ENCODE data around the gene FHOD1. TPM values are rescaled to one million over a fixed set of nuclear protein-coding genes. Genes with fewer than 3 reads are reported as not detected.

Gene FHOD1
- total RNA-seq, 1 donor from 2014 or later: 10.1 TPM

DNA sequence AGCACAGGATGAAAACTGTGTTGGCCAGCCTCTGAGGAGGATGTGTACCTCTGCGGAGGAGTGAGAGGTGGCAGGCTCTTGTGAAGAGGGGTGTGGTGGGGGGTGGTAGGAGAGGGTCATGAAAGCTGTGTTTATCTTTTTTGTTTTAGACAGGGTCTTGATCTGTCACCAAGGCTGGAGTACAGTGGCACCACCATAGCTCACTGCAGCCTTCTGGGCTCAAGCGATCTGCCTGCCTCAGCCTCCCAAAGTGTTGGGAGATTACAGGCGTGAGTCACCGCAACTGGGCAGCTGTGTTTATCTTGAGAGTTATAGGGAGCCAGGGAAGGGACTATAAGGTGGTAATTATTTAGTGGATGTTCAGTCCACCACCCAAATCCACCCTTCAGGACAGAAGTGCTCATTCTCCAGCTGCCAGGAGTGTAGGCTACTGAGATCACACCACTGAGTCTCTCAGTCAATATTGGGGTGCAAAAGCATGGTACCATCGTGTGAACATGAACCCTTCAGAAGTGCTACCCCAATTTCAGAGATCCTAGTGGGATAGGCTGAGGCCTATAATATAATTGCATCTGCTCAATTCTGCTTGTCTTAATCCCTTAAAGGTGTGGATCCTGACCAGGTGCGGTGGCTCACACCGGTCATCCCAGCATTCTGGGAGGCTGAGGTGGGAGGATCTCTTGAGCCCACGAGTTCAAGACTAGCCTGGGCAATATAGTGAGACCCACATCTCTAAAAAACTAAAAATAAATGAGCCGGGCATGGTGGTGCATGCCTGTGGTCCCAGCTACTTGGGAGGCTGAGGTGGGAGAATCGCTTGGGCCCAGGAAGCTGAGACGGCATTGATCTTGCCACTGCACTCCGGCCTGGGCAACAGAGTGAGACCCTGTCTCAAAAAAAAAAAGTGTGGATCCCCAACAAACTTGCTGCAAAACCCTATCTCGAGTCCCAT is 56.6 kb downstream of the FHOD1 start:
- DNase-seq: no peak

DNA sequence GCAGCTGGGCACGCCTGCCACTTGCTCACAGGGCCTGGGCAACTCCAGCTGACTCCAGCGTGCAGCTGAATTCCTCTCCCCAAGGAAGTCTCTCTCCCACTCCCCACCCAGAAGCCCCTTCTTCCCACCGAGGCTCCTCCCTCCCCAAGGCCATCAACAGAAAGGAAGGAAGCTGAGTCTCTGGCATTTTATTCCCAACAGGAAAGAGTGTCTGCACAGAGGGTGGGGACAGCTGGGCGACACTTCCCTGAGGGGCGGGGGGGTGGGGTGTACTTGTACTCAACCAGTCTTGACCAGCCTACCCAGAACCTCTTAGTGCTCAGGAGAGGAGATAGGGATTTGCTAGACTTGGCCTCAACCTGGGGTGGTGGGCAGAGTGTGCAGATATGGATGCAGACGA is 57.2 kb downstream of the FHOD1 start, which contains the start of gene EXOC3L1:
Gene EXOC3L1, minus strand, starts transcription at position 96 of the 400 bp plus-strand sequence. CDS start 460 bp downstream, outside the sequence.
- DNase-seq: no peak

DNA sequence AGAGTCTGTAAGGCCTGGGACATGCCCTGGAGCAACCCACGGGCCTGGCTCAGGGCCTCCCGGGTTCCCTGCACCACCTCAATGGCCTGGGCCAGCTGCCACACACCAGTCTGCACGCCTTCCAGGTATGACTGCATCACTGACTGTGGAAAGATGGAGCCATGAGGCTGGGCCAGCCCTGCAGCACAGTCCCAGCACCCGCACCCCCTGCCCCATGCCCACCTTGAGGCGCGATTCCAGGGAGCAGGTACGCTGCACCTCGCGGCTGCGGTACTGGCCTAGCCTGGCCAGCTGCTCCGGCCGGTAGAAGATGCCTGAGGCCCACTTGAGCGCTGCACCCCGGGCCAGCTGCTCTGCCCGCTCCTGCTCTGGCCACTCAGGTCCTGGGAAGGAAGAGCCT is 58.5 kb downstream of the FHOD1 start:
- no peak for DNase-seq

DNA sequence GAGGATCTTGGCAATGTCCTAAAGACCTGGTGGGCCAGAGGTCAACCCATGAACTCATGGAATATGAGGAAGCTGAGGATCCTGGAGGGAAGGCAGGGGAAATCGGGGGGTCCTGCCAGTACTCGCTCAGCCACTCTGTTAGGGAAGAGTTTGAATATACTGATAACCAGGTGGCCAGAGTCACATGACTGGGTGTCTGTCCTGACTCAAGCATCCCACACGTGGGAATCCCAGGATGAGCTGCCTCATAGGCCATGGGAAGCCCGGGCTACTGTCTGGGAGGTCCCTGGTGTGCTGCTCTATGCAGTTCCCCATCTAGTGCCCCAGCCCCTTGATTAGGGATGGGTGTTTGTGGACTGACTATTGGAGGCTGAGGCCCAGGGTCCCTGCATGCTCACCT is 59.0 kb downstream of the FHOD1 start:
- DNase-seq: no peak

DNA sequence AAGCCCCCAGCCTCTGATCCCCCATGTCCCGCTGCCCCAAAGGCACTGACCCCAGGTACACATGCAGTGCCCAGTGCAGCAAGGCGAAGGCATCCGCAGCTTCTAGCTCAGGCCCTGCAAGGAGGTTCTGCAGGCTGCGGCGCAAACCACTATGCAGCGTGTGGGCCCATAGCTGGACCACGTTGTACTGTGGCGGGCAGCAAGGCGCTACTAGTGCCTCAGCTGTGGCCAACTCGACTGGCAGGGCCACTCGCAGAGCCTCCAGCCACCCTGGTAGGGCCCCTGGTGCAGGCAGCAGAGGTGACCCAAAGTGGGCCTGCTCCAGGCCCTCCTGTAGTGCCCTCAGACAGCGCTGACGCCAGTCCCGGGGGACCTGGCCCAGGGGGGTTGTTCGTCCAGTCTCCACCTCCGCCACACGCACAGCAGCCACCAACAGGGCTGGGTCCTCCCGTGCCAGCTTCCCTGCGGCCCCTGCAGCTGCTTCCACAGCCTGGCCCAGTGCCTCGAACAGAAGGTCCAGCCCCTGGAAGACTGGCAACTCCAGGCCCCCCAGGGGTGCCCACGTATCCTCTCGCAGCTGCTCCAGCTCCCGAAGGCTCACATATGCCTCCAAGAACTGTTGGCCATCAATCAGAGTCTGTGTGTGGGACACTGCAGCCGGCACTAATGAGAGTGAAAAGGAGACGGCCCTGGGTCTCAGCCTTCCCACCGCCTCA is 59.9 kb downstream of the FHOD1 start:
- DNase-seq: peak; percentile 89

DNA sequence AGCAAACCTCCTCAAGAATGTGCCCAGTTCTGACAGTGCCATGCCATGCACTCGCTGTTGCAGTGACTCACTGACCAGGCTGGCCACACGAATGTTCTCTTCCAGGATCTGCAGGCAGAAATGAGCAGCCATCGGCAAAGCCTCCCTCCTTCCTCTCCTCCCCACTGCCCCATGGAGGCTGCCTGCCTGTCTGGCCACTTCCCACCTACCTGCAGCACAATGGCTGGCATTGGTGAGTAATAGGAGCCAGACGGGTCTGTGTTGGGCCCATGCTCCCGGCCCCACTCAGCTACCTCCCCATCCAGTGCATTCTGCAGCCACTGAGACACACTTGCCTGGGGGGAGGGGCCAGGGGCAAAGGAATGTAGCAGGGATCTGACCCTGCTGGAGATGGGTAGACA is 60.7 kb downstream of the FHOD1 start:
- no peak for DNase-seq

DNA sequence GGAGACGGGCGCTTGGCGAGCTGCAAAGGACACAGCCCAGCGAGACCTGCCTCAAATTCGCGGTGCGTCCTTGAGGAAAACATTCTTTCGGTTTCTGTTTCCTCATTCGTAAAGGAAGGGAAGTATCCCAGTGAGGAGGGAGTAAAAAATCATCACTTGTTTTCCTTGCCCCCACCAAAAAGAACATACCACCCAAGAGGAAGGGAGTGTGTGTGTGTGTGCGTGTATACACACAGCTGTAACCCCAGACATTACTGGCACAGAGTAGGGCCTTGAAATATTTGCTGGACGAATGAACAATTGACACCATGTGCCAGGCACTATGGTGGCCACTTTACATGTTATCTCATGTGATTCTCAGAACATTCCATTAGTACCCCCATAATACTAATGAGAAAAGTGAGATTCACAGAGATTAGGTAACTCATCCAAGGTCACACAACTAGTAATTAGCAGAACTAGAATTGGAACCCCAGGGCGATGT is 61.6 kb downstream of the FHOD1 start:
- no peak for DNase-seq

DNA sequence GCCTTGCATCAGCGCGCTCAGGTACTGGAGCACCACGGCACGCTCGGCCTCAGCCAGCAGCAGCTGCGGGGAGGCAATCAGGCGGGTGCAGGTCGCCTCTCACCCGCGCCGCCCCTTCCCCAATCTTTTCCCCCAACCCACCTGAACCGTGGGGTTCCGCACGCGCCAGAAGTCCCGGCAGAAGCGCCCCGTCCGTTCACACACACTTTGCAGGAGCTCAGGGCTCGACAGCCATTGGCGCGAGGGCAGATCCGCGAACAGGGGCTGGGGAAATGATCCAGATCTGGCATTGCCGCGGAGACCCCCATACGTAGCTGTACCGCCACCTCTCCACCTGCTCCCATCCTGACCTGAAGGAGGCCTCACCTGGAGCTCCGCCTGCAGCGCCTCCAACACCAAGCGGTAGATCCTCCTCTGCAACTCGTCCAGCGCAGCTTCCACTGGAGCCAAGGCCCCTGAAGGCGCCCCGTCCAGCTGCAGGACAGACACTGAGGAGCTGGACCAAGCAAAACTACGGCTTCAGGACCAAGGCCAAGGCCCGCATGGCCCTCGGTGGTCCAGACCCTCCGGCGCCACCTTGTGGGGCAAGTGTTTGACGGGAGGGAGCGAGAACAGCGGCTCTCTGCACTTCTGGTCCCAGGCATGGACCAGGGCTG is 62.2 kb downstream of the FHOD1 start:
- peak; percentile 95 for DNase-seq

DNA sequence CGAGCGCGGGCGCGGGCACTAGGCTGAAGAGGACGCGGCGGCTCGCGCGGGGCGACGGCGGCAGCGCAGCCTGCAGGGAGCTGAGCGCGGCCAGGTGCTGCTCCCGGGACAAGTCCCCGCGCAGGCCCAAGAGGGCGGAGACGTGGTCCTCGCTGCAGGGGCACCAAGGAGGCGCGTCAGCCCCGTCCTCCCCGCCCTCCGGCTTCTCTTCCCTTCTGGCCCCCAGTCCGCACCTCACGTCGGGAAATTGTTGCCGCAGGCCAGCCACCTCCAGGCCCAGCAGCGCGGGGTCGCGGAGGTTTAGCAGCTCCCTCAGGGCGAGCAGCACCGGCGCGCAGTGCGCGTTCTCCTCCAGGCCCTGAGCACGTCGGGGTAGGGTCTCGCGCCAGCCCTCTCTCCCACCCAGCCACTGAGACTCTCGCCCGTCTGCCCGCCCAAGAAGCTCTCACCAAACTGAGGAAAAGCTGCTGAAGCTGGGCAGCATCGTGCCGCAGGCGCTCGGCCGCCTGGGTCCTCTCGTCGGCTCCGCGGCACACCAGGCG is 62.8 kb downstream of the FHOD1 start:
- DNase-seq: no peak

DNA sequence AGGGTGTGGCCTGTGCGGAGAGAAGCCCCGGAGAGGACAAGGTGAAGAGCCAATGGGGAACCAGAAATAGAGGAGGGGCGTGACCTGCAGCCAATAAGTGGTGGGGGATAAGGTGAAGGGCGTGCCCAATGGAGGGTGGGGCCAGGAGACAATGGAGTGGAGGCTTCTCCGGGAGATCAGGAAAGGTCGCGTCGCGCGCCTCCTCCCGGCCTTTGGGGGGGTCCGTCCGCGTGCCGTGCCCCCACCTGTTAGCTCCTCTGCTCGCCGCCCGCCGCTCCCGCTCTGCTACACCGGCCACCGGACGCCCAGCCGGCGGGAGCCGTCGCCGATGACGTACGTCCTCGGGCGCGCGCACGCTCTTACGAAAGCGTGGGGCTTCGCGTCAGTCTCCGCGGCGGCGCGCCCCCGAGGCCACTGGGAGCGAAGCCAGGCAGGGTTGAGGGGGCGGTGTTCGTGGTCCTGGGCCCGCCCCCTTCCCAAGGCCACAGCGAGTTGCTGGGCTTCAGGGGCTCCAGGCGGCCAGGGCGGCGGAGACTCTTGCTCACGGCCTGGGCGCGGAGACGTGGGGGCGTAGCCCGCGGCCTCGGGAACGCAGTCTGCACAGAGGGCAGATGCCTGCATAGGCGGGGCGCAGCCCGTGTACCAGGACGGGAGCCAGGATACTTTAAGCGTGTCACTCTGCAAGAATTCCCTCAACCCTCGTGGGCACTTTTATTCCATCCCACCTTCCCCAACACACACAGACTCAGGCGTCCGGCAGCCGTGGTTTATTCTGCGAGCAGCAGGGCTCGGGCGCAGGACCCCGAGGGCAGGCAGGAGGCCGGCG is 63.4 kb downstream of the FHOD1 start, which contains the start of gene MATCAP1:
Gene MATCAP1, minus strand, starts transcription at position 337 of the 826 bp plus-strand sequence. CDS start 3,353 bp downstream, outside the sequence.
- DNase-seq: peak; percentile 99

DNA sequence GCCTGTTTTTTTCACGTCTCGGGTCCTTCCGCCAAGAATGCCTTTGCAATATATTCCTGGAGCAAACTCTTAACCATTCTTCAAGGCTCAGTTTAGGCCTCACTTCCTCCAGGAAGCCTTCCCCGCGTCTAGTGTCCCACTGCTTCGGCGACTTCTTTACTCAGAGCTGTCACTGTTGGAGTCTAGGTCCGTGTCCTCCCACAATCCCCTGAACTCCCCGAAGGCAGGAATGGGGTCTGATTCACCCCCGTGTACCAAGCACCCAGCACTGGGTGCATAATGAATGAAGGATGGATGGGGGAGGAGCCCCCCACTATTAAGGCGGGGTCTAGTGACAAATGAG is 64.0 kb downstream of the FHOD1 start:
- DNase-seq: no peak

DNA sequence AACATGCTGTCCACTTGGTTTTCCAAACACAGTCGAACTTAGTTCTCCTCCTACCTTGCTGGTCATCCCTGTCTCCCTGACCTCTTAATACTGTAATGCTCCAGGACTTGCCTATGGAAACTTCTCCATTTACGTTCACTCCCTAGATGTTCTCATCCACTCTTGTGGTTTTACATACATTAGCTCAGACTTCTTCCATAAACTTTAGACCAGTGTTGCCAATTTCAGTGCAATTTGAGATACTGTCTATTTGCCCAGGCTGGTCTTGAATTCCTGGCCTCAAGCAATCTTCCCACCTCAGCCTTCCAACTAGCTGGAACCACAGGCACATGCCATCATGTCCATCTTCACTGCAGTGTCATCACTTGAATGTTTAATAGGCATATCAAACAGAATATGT is 65.0 kb downstream of the FHOD1 start:
- no peak for DNase-seq

DNA sequence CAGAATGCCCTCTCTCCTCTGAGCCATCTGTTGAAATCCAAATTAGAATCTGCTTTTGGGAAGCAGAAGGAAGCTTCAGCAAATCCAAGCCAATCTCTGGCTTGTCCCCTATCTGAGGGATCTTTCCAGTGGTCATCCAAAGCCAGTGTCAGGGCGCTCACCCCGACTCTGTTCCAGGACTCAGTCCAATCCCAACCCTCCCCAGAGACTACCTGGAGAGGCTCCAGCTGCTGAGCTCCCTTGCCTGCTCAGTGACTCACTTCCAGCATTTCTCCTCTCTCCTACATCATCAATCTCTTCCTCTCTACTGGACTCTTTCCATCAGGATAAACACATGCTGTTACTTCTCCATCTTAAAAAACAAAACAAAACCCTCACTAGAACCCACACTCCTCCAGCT is 65.9 kb downstream of the FHOD1 start:
- no peak for DNase-seq

DNA sequence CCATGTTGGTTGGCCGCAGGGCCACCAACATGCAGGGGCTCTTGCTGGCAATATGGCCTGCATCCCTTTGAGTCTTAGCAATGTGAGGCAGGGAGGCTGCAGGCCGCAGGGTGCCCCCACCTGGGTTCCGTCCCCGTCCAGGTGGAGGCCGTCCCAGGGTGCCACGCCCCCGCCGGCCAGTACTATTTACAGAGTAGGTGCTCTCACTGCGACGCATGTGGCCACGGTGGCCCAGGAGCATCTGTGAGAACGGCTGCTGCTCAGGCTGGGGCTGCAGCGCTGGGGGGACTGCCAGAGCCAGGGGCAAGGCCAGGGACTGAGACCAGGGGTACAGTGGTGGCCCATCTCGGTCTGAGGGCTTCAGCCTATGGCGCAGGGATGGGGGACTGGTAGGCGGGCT is 67.1 kb downstream of the FHOD1 start:
- no peak for DNase-seq

DNA sequence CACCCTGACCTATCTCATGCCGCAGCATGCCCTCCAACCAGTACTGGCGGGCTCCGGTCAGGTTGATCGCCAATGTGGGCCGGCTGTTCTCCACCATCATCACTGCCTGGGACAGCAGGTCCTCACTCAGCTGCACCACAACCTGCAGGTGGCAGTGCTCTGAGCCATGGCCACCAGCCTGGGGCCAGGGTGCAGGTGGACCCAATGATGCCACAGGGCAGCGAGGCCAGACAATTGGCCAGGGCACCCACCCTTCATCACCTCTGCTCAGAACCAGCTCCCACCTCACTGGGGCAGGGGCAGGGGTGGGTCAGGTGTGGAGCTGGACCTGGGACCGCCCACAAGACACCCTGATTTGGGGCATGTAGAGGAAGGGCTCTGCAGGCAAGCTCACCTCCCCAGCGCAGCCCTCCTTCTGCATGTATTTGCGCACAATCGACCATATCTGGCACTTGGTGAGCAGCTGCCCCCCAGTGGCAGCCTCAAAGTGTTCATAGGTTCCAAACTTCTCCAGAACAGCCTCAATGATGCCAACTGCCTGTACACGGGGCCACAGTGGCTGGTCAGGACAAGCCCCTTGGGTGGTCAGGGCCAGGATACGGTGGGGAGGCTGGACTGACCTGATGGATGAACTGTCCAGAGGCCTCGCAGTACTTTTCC is 67.7 kb downstream of the FHOD1 start:
- DNase-seq: no peak

Small RNA genes lying within 50 kb of the gene (small RNA-seq; reads per million reads assigned to genes)
- gene MIR328 (ENCODE audit: low replicate concordance): 4.4 reads per million, percentile 92 among the genes with 10 or more reads in this experiment

Other genes starting within 250 kb of the FHOD1 start
- gene CBFB, start 218.3 kb downstream of the FHOD1 start, total RNA-seq: 52.6 TPM
- 16.3 TPM for gene PHAF1, start 137.5 kb downstream of the FHOD1 start, total RNA-seq
- 25.2 TPM for gene B3GNT9, start 96.5 kb downstream of the FHOD1 start, total RNA-seq
- 7.7 TPM for gene TRADD, start 87.6 kb downstream of the FHOD1 start, total RNA-seq
- 1.6 TPM for gene FBXL8, start 87.5 kb downstream of the FHOD1 start, total RNA-seq
- gene HSF4, start 82.7 kb downstream of the FHOD1 start, total RNA-seq: 3.8 TPM
- gene NOL3, start 76.9 kb downstream of the FHOD1 start, total RNA-seq: 40.4 TPM
- gene MATCAP1, start 63.5 kb downstream of the FHOD1 start, total RNA-seq: 14.1 TPM
- gene EXOC3L1, start 57.3 kb downstream of the FHOD1 start, total RNA-seq: 3.6 TPM
- gene E2F4, start 55.3 kb downstream of the FHOD1 start, total RNA-seq: 38.9 TPM
- 4.0 TPM for gene ELMO3, start 48.4 kb downstream of the FHOD1 start, total RNA-seq
- 19.7 TPM for gene TMEM208, start 20.4 kb downstream of the FHOD1 start, total RNA-seq
- 0.10 TPM for gene SLC9A5, start 1.5 kb upstream of the FHOD1 start, total RNA-seq
- 21.0 TPM for gene PLEKHG4, start 32.1 kb upstream of the FHOD1 start, total RNA-seq
- gene KCTD19, start 79.3 kb upstream of the FHOD1 start, total RNA-seq: 0.10 TPM
- 0.41 TPM for gene LRRC36, start 79.3 kb upstream of the FHOD1 start, total RNA-seq
- gene TPPP3, start 146.0 kb upstream of the FHOD1 start, total RNA-seq: 135 TPM
- gene ZDHHC1, start 169.0 kb upstream of the FHOD1 start, total RNA-seq: 14.2 TPM
- 7.8 TPM for gene HSD11B2, start 183.6 kb upstream of the FHOD1 start, total RNA-seq
- gene ATP6V0D1, start 233.7 kb upstream of the FHOD1 start, total RNA-seq: 90.3 TPM
- gene AGRP, start 236.1 kb upstream of the FHOD1 start, total RNA-seq: not detected

Measured in tongue (tissue), 3 donors.